HG03064 (cell line): ENCODE data around the gene OR7D4.
"Not testable (repeated sequence)": the region's sequence is repeated elsewhere in the genome, so short reads cannot be mapped to it uniquely, and the experiment has no call there.

Source experiments
- ATAC-seq: cut with Tn5 transposase; IDR thresholded peaks from one replicate; pipeline ENCODE4 v1.9.1; 2021; ENCODE audit warnings: low read depth; ENCODE audit not compliant: unreplicated experiment

Gene OR7D4

DNA sequence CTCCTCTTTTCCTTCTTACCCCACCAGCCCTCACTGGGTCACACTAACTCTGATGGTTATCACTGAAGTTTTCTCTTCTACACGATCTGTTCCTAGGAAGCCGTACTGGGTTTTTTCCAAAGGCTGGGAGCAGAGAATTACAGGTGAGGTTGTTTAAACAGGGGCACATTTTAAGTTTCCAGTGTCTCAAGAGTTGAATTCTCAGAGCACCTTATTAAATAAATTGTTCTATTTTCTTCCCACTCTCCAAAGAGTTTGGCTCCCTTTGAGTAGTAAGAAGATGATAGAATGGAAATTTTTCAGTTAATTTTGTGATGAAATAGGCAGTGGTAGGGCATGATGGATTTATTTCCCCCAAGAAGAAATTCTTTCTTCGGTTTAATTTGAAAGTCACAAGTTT lies at the start of gene OR7D4:
Gene OR7D4 (minus strand): TSS at position 101 of the 400 bp plus-strand sequence. CDS start 4,752 bp downstream, outside the sequence.
- no peak for ATAC-seq

DNA sequence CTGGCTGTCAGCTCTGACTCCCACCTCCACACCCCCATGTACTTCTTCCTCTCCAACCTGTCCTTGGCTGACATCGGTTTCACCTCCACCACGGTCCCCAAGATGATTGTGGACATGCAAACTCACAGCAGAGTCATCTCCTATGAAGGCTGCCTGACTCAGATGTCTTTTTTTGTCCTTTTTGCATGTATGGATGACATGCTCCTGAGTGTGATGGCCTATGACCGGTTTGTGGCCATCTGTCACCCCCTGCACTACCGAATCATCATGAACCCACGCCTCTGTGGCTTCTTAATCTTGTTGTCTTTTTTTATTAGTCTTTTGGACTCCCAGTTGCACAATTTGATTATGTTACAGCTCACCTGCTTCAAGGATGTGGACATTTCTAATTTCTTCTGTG lies 31.8 kb upstream of the OR7D4 start:
- ATAC-seq: no peak

DNA sequence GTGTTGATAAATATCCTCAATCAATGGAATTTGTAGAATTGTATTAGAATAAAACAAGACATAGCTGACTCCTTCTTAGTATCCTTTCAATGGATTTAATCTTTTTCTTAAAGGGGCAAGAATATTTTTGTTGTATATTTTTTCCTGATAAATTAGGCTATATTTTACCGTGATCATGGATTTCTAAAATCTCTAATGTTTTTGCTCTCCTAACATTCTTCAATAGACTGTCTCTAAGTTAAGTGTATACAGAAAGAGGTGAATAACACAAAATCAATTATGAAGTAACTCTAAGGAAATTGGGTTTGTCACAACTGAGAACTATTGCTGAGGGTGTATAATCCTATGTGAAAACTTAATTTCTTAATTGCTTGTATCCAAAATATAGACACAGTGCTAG lies 31.2 kb upstream of the OR7D4 start, which contains the start of gene OR7E24:
Gene OR7E24 (plus strand): TSS at position 301 of the 400 bp plus-strand sequence. CDS start 114 bp downstream, outside the sequence.
- no peak for ATAC-seq

DNA sequence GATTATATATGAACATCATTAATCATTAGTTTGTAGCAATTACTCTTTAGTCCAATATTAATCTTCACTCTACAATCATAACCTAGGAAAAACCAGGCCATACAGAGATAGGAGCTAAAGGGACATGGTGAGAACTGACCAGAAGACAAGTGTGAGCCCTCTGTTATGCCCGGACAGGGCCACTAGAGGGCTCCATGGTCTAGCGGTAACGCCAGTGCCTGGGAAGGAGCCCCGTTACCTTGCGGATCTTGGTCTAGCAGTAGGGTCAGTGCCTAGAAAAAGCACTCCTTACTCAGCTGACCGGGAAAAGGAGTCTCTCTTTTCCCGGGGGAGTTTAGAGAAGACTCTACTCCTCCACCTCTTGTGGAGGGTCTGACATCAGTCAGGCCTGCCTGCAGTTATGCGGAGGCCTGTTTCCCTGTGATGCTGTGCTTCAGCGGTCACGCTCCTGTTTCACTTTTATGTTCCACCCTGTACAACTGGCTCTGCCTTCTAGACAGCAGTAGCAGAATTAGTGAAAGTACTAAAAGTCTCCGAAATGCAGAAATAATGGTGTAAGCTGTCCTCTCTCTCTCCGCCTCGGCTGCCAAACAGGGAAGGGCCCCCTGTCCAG lies 13.8 kb downstream of the OR7D4 start:
- ATAC-seq: no peak

DNA sequence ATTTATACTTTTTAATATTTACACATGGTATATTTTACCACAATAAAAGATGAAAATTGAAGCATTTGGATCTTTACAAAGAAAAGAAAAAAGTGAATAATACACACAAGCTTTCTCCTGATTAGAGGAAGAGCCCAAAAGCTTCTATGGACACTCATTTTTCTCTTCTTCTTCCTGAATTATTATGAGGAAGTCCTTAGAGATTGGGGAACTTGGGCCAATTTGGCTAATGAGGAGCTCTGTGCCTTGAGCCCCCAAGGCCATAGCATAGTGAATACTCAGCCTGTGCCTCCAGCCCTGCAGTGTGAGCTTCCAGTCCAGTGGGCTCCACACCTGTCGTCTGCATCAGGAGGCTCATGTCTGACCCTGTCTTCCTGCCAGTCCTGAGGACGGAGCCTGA lies 21.3 kb downstream of the OR7D4 start:
- not testable (repeated sequence) for ATAC-seq

DNA sequence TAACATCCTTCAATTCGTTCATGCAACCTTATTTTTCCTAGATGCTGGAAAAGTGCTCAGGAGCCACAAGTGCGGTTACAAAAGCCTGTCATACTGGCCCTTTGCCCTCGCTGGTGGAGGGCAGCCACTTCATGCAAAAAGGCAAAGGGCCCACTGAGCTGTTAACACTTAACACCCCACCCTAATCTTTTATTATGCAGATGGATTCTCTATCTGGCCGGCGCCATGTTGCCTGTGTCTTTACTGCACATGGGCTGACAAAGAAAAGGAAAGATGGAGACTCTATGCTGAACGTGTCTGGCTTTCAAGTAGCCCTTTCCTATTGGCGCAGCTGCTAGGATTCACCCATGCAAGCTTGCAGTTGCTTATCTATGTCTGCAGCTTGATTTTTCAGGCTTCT lies 29.9 kb downstream of the OR7D4 start:
- ATAC-seq: no peak

DNA sequence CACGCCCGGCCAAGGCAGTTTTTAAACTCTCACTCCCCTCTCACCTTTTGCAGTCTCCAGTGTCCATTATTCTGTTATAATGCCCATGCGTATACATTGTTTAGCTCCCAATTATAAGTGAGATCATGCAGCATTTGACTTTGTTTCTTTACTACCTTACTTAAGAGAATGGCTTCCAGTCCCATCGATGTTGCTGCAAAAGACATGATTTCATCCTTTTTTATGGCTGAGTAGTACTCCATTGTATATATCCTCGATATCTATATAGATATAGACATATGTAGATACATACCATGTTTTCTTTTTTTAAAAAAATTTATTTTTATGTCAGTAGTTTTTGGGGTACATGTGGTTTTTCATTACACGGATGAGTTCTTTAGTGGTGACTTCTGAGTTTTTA lies 32.2 kb downstream of the OR7D4 start:
- no peak for ATAC-seq

DNA sequence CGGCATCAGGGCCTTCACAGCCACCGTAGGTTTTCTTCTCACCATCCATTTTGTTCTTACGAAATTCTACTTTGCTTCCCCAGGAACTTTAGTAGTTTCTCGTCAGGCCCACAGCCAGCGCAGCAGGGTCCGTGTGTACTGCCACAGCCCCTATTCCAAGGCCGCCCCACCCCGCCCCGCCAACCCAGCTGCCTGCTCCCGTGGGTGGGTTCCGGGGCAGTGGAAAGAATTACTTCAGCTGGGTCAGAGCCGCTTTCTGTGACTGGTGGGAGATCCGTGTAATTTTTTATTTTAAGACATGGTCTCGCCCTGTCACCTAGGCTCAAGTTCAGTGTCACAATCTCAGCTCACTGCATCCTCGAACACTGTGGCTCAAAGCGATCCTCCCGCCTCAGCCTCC lies 36.4 kb downstream of the OR7D4 start:
- no peak for ATAC-seq

DNA sequence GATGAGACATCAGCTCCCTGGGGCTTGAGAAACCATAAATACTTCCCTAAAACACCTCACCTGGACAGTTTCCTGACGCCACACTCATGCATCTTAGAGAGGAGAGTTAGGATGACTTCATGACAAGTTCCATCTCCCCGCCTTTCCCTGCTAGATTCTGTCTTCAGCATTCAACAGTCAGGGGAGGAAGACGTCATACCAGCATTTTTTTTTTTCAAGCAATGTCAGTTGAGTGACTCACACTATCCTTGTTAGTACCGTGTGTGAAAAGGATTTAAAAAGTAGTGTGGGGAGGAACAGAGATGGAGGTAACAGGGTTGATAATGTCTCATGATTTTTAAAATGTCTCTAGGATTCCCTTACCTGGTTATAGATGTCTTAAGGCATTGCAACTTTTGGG lies 40.5 kb downstream of the OR7D4 start, which contains the start of gene OR7D2:
Gene OR7D2 (plus strand): TSS at position 79 of the 400 bp plus-strand sequence. CDS start 6,803 bp downstream, outside the sequence.
- ATAC-seq: no peak

DNA sequence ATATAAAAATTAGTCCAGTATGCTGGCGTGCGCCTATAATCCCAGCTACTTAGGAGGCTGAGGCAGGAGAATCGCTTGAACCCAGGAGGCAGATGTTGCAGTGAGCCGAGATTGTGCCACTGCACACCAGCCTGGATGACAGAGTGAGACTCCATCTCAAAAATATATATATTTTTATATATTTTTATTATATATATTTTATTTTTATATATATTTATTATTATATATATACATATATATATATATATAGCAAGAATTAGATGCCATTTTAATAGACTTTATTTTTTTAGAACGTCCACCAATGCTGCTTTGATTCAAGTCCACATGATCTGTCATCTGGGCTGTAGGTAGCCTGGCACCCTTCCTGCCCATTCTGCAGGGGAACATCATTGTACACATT lies 44.1 kb downstream of the OR7D4 start:
- no peak for ATAC-seq

DNA sequence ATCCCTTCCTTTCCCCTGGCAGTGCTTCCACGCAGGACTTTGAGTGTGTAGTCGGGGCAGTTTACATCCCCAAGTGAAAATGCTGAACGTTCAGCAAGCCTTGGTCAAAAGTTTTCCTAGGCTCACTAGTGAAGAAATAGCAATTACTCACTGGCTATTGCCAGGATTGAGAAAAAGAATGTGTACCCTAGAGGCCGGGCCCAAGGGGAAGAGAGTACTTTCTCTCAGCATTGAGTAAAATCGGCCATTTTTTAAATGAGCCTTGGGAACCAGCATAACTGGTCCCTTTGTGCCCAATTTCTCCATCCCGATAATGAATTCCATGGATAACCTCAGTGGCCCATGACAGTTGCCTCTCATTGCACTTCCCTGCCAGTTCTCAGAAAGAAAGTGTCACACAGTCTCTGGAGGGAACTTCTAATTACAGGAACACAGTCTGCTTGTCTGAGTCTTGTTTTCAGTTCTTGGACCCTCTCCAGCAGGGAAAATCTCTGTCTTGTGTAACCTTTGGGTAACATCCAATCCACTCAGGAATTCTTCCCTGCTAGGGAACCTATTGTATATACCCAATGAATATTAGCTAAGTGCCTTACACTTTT lies 47.9 kb downstream of the OR7D4 start:
- no peak for ATAC-seq

DNA sequence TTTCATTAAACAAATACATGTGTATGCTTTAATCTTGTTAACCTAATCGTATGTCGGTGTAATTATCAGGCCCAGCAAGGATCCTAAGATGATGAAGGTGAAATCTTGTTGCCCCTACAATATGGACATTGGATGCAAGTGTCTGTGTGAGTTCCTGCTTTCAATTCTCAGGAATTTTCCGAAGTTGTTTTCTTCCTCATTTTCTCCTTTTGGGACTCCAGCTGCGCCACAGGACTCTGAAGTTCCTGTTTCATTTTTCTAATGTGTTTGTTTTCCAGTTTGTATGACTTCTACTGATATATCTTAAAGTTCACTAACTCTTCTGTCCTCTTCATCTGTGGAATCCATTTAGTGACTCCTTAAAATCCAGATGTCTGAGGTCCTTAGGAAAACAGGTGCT lies 52.5 kb downstream of the OR7D4 start:
- ATAC-seq: no peak

DNA sequence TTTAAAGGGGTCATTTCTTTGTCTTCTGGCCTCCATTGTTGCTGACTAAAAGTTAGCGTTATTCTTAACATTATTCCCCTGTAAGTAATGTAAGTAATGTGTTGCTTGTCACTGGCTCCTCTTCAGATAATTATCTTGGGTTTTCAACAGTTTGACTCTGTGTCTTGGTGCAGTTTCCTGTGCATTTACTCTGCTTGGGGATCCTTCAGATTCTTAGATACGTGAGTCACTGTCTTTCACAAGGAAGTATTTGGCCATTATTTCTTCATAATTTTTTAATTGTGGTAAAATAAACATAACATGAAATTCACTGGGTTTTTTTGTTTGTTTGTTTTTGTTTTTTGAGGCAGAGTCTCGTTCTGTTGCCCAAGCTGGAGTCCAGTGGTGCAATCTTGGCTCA lies 54.1 kb downstream of the OR7D4 start:
- no peak for ATAC-seq

DNA sequence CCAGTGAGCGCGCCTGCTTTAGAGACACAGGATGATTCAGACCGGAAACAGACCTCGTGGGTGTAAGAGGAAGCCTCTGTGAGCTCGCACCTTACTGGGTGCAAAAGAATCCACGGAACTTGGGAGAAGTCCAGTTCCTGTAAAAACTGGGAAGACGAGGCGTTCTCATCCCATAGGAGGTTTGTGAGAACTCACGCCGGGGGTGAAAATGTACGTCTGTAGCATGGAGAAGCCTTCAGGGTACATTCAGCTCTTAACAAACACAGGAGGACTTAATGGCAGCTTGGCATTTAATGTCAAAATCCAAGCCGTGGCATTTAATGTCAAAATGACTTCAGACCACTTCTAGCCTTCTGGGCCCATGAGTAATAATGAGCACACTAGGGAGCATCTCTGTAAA lies 58.0 kb downstream of the OR7D4 start:
- ATAC-seq: no peak
